B cell (primary cell): Measurements from ENCODE around the gene JMY. TPM values are rescaled to one million over a fixed set of nuclear protein-coding genes. Genes with fewer than 3 reads are reported as not detected.
"Not testable (repeated sequence)": the region's sequence is repeated elsewhere in the genome, so short reads cannot be mapped to it uniquely, and the experiment has no call there.

Source experiments
- ATAC-seq: fragments of 200-7000 bp; cut with Tn5 transposase; one replicate; pipeline ENCODE4 v1.10.0; 2021; ENCODE audit warnings: low read depth, mild to moderate bottlenecking, moderate number of reproducible peaks, moderate library complexity
- CTCF ChIA-PET: fragments of 350-600 bp; sonication (Branson Sonifier 250); formaldehyde crosslinking; loops from one replicate; lab custom pipeline; 2021; ENCODE audit warnings: antibody characterized with exemption, inconsistent platforms; lab: Charles Lee
- POLR2A ChIA-PET: fragments of 350-600 bp; sonication (Branson Sonifier 250); formaldehyde crosslinking; loops from one replicate; lab custom pipeline; 2021; ENCODE audit warnings: antibody characterized with exemption; lab: Charles Lee
- DNase-seq: peaks from one replicate; pipeline ENCODE4 v3.0.0; 2013
- H2AFZ ChIP-seq: 2 replicates; pipeline ENCODE4 v1.6.1; 2012; ENCODE audit warnings: mild to moderate bottlenecking, low read depth, low read length; ENCODE audit not compliant: insufficient read depth, poor library complexity, severe bottlenecking
- H3K27ac ChIP-seq, 2 donors: 1 replicate in 1 of 2; 2 replicates in 1 of 2; pipeline ENCODE4 v1.5.1; 2012 to 2013; ENCODE audit warnings: low read length in 2 of 2, mild to moderate bottlenecking in 2 of 2, moderate library complexity in 1 of 2
- H3K27me3 ChIP-seq, 4 experiments: fragments of 200-600 bp in 1 of 4; sonication (generic) in 1 of 4; replicated peaks in 1 of 4; 1 replicate in 2 of 4; 2 replicates in 2 of 4; pipeline versions ENCODE4 v1.6.1 to v1.7.0; 2013 to 2016; ENCODE audit warnings: low read length in 3 of 4, mild to moderate bottlenecking in 2 of 4, mixed read lengths in 1 of 4, moderate library complexity in 1 of 4; ENCODE audit not compliant: insufficient read depth in 4 of 4, control insufficient read depth in 3 of 4; ENCODE audit errors: control extremely low read depth in 1 of 4
- H3K36me3 ChIP-seq, 2 experiments: replicated peaks in 1 of 2; 1 replicate in 1 of 2; 2 replicates in 1 of 2; pipeline versions ENCODE4 v1.6.1 to v1.7.1; 2013; ENCODE audit warnings: low read length in 1 of 2; ENCODE audit not compliant: insufficient read depth in 2 of 2, control insufficient read depth in 1 of 2; ENCODE audit errors: control extremely low read depth in 1 of 2, extremely low read depth in 1 of 2
- H3K4me1 ChIP-seq, 2 donors: fragments of 200-600 bp in 1 of 2; sonication (generic) in 1 of 2; 1 replicate in 1 of 2; 2 replicates in 1 of 2; pipeline versions ENCODE4 v1.5.1 to v1.6.1; 2013 to 2017; ENCODE audit warnings: low read length in 2 of 2; ENCODE audit not compliant: control insufficient read depth in 2 of 2, insufficient read depth in 2 of 2
- H3K4me2 ChIP-seq: replicated peaks from 2 replicates; pipeline ENCODE3; 2012; ENCODE audit warnings: mild to moderate bottlenecking, low read depth, low read length; ENCODE audit not compliant: poor library complexity, severe bottlenecking
- H3K4me3 ChIP-seq, 5 experiments: fragments of 200-600 bp in 1 of 5; sonication (generic) in 1 of 5; 1 replicate in 3 of 5; 2 replicates in 2 of 5; pipeline versions ENCODE4 v1.5.1 to v1.7.0; 2011 to 2016; ENCODE audit warnings: low read length in 4 of 5, mild to moderate bottlenecking in 4 of 5, low read depth in 2 of 5, control low read depth in 1 of 5, moderate library complexity in 1 of 5; ENCODE audit not compliant: insufficient read depth in 1 of 5; ENCODE audit errors: control extremely low read depth in 1 of 5, extremely low read depth in 1 of 5
- H3K79me2 ChIP-seq: fragments of 200-600 bp; sonication (generic); one replicate; pipeline ENCODE4 v1.6.0; 2016; ENCODE audit warnings: low read length; ENCODE audit not compliant: control insufficient read depth, insufficient read depth
- H3K9ac ChIP-seq: fragments of 200-600 bp; sonication (generic); 2 replicates; pipeline ENCODE4 v1.6.1; 2017; ENCODE audit warnings: mild to moderate bottlenecking, low read length, moderate library complexity
- H3K9me3 ChIP-seq, 3 donors: one replicate each; pipeline versions ENCODE4 v1.6.1 to v1.7.1; 2013; ENCODE audit warnings: low read length in 2 of 3; ENCODE audit not compliant: control insufficient read depth in 2 of 3, insufficient read depth in 1 of 3; ENCODE audit errors: control extremely low read depth in 1 of 3
- H4K20me1 ChIP-seq: 2 replicates; pipeline ENCODE4 v1.6.0; 2012; ENCODE audit warnings: mild to moderate bottlenecking, low read length; ENCODE audit not compliant: insufficient read depth, control insufficient read depth, poor library complexity, severe bottlenecking
- H3K27ac Mint-ChIP-seq: one replicate; pipeline ENCODE4 v1.8.0; 2021; ENCODE audit warnings: mixed read lengths
- H3K27me3 Mint-ChIP-seq: one replicate; pipeline ENCODE4 v1.8.0; 2021; ENCODE audit warnings: mixed read lengths
- H3K4me1 Mint-ChIP-seq: one replicate; pipeline ENCODE4 v1.8.0; 2021; ENCODE audit warnings: mixed read lengths
- H3K4me3 Mint-ChIP-seq: one replicate; pipeline ENCODE4 v1.8.0; 2021; ENCODE audit warnings: mixed read lengths
- H3K9me3 Mint-ChIP-seq: one replicate; pipeline ENCODE4 v1.8.0; 2022; ENCODE audit warnings: mixed read lengths; ENCODE audit not compliant: insufficient read depth
- EZH2 ChIP-seq: IDR thresholded peaks from 2 replicates; pipeline ENCODE4 v1.6.1; 2012; ENCODE audit warnings: borderline replicate concordance, low read depth, mild to moderate bottlenecking, moderate library complexity, low read length; ENCODE audit not compliant: insufficient read depth, poor library complexity, severe bottlenecking
- WGBS: methylation state at CpG from one replicate; pipeline ENCODE4 v1.1.5; 2013; ENCODE audit warnings: missing lambda C conversion rate; ENCODE audit not compliant: insufficient coverage; 5-methylcytosine and 5-hydroxymethylcytosine counted together
- intact Hi-C: fragments of 100-400 bp; cut with micrococcal nuclease; formaldehyde crosslinking; loops from one replicate; pipeline ENCODE4 v1.10.0; 2022
- polyA plus RNA-seq: library from polyadenylated mRNA; depleted of rRNA; stranded (reverse); fragments of >200 nt; gene quantifications from 2 replicates; pipeline ENCODE4 v1.2.3, GENCODE V29; 2012
- total RNA-seq, 2 donors: library from RNA; stranded (reverse); fragments of 120-200 nt in 1 of 2; gene quantifications; 1 replicate in 1 of 2; 2 replicates in 1 of 2; pipeline versions ENCODE4 v1.2.3 to v1.2.4, GENCODE V29; 2013 to 2022
- TF ChIP-seq, protein P1 (sequence below): fragments of 200-600 bp; IDR thresholded peaks from one replicate; pipeline ENCODE4 v1.8.0; 2022; ENCODE audit warnings: antibody characterized with exemption, mild to moderate bottlenecking

Gene JMY
- total and polyA plus RNA-seq, 2 donors (not counting 1 experiment from before 2014, with no cell fraction given) = 2.7 to 20.5 TPM

GRCh38 chr5:79243224-79243623, 7.3 kb downstream of the JMY start:
- Mint-ChIP-seq H3K4me3 (no peak overlapping the region), H3K27me3 (no peaks in the 10 kb centered on the region), H3K9me3 (no peaks in the 10 kb centered on the region), H3K27ac (no peak overlapping the region), H3K4me1 (peaks cover 44% of the 10 kb centered on the region)
- intact Hi-C loops = no loop called here
- ChIA-PET POLR2A (no interaction called here), CTCF (no interaction called here)
- no CpG with 5 or more reads among the region's 1 CpG for WGBS
- no peaks in the 10 kb centered on the region for H3K9me3 ChIP-seq
- no peak overlapping the region for H3K4me2 ChIP-seq
- H3K4me1 ChIP-seq = peaks cover 17 to 20% of the 10 kb centered on the region in 2 donors
- no peak for ATAC-seq
- H3K36me3 ChIP-seq = no peaks in the 10 kb centered on the region
- H3K9ac ChIP-seq = no peak overlapping the region
- no peak overlapping the region for H3K4me3 ChIP-seq
- peaks cover 88% of the 10 kb centered on the region for H4K20me1 ChIP-seq
- peaks cover 80% of the 10 kb centered on the region for H3K79me2 ChIP-seq
- no peaks in the 10 kb centered on the region for H3K27me3 ChIP-seq
- no peak for DNase-seq
- no peak overlapping the region for H3K27ac ChIP-seq
- no peak overlapping the region for H2AFZ ChIP-seq
- TF ChIP-seq, protein P1, sequence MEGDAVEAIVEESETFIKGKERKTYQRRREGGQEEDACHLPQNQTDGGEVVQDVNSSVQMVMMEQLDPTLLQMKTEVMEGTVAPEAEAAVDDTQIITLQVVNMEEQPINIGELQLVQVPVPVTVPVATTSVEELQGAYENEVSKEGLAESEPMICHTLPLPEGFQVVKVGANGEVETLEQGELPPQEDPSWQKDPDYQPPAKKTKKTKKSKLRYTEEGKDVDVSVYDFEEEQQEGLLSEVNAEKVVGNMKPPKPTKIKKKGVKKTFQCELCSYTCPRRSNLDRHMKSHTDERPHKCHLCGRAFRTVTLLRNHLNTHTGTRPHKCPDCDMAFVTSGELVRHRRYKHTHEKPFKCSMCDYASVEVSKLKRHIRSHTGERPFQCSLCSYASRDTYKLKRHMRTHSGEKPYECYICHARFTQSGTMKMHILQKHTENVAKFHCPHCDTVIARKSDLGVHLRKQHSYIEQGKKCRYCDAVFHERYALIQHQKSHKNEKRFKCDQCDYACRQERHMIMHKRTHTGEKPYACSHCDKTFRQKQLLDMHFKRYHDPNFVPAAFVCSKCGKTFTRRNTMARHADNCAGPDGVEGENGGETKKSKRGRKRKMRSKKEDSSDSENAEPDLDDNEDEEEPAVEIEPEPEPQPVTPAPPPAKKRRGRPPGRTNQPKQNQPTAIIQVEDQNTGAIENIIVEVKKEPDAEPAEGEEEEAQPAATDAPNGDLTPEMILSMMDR = no peak
- TF ChIP-seq EZH2 = no peak

DNA sequence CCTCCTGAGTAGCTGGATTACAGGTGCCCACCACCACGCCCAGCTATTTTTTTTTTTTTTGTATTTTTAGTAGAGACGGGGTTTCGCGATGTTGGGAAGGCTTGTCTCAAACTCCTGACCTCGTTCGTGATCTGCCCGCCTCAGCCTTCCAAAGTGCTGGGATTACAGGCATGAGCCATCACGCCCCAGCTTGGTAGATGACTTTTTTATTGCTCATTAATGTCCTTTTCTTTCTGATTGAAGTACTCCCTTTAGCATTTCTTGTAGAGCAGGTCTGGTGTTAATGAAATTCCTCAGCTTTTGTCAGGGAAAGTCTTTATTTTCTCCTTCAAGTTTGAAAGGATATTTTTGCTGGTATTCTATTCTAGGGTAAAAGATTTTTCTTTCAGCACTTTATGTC, 18.1 kb downstream of the JMY start:
- H3K4me3 Mint-ChIP-seq, H2AFZ ChIP-seq, H3K27me3 ChIP-seq, DNase-seq, H3K9me3 ChIP-seq, CTCF ChIA-PET, H3K36me3 ChIP-seq, H3K9ac ChIP-seq, H3K4me2 ChIP-seq, POLR2A ChIA-PET, H3K27ac ChIP-seq, ATAC-seq, H3K27ac Mint-ChIP-seq, H3K27me3 Mint-ChIP-seq, intact Hi-C loops, H3K9me3 Mint-ChIP-seq, H3K4me3 ChIP-seq, H3K4me1 ChIP-seq: not testable (repeated sequence)
- Histone ChIP-seq H4K20me1 (peaks cover 49% of the 10 kb centered on the region), H3K79me2 (peaks cover 84% of the 10 kb centered on the region)
- peaks cover 30% of the 10 kb centered on the region for H3K4me1 Mint-ChIP-seq
- WGBS = no CpG with 5 or more reads among the region's 8 CpGs
